Loucy (cell line): ENCODE results near the gene N4BP3.
A peak's percentile ranks its signal among the peaks of the same experiment; 100 is the strongest.

Experiments
- CTCF ChIP-seq: fragments of 200-600 bp; sonication (generic); conservative IDR thresholded peaks from 2 replicates; pipeline ENCODE4 v1.5.1; 2014; ENCODE audit warnings: mild to moderate bottlenecking, antibody characterized with exemption, low read length
- EZH2phosphoT487 ChIP-seq: fragments of 200-600 bp; IDR thresholded peaks from 2 replicates; pipeline ENCODE4 v1.6.1; 2018; ENCODE audit warnings: antibody characterized with exemption, mild to moderate bottlenecking, moderate library complexity, borderline replicate concordance

GRCh38 chr5:178069909-178070308 lies 43.4 kb upstream of the N4BP3 start:
- peak; percentile 59 for TF ChIP-seq CTCF
- TF ChIP-seq EZH2phosphoT487: no peak
